Effector CD4-positive, alpha-beta T cell (primary cell): ENCODE data around the gene ZFAND3.

Experiments
- DNase-seq: peaks from one replicate; pipeline ENCODE4 v3.0.0-alpha.2; 2020

Gene ZFAND3

GRCh38 chr6:38172739-38173410 lies 353.3 kb downstream of the ZFAND3 start:
- DNase-seq, result no peak

- no peak for DNase-seq
Observed at GRCh38 chr6:38173909-38174308, 354.4 kb downstream of the ZFAND3 start.

- no peak for DNase-seq
Observed at GRCh38 chr6:38174315-38174714, 354.8 kb downstream of the ZFAND3 start.

- no peak for DNase-seq
Observed at GRCh38 chr6:38174806-38175495, 355.4 kb downstream of the ZFAND3 start.

- DNase-seq, result no peak
Observed at GRCh38 chr6:38175786-38176185, 356.3 kb downstream of the ZFAND3 start.

- no peak for DNase-seq
Observed at GRCh38 chr6:38176797-38177751, 357.5 kb downstream of the ZFAND3 start.

GRCh38 chr6:38177882-38178583 lies 358.5 kb downstream of the ZFAND3 start:
- no peak for DNase-seq

GRCh38 chr6:38178584-38178886 lies 359.0 kb downstream of the ZFAND3 start:
- DNase-seq, result no peak

- no peak for DNase-seq
Observed at GRCh38 chr6:38179300-38179699, 359.8 kb downstream of the ZFAND3 start.

GRCh38 chr6:38179794-38180430 lies 360.4 kb downstream of the ZFAND3 start:
- DNase-seq, result no peak

GRCh38 chr6:38180586-38180985 lies 361.1 kb downstream of the ZFAND3 start:
- no peak for DNase-seq

- no peak for DNase-seq
Observed at GRCh38 chr6:38182426-38182825, 362.9 kb downstream of the ZFAND3 start.

- no peak for DNase-seq
Observed at GRCh38 chr6:38183856-38184584, 364.5 kb downstream of the ZFAND3 start.

GRCh38 chr6:38184585-38185080 lies 365.1 kb downstream of the ZFAND3 start:
- DNase-seq, result no peak

GRCh38 chr6:38185244-38185643 lies 365.7 kb downstream of the ZFAND3 start:
- no peak for DNase-seq

GRCh38 chr6:38185752-38186151 lies 366.2 kb downstream of the ZFAND3 start:
- DNase-seq, result no peak

- no peak for DNase-seq
Observed at GRCh38 chr6:38187325-38187724, 367.8 kb downstream of the ZFAND3 start.

- no peak for DNase-seq
Observed at GRCh38 chr6:38187811-38188590, 368.5 kb downstream of the ZFAND3 start.

GRCh38 chr6:38188677-38189335 lies 369.3 kb downstream of the ZFAND3 start:
- DNase-seq, result no peak

GRCh38 chr6:38191418-38191817 lies 371.9 kb downstream of the ZFAND3 start:
- no peak for DNase-seq
